GM21825 (cell line): ENCODE results near the gene GPC3.
"Not testable (repeated sequence)": the region's sequence is repeated elsewhere in the genome, so short reads cannot be mapped to it uniquely, and the experiment has no call there.

Experiments
- ATAC-seq: cut with Tn5 transposase; IDR thresholded peaks from one replicate; pipeline ENCODE4 v1.9.1; 2021; ENCODE audit warnings: mild to moderate bottlenecking, moderate library complexity; ENCODE audit not compliant: unreplicated experiment

The GPC3 gene

DNA sequence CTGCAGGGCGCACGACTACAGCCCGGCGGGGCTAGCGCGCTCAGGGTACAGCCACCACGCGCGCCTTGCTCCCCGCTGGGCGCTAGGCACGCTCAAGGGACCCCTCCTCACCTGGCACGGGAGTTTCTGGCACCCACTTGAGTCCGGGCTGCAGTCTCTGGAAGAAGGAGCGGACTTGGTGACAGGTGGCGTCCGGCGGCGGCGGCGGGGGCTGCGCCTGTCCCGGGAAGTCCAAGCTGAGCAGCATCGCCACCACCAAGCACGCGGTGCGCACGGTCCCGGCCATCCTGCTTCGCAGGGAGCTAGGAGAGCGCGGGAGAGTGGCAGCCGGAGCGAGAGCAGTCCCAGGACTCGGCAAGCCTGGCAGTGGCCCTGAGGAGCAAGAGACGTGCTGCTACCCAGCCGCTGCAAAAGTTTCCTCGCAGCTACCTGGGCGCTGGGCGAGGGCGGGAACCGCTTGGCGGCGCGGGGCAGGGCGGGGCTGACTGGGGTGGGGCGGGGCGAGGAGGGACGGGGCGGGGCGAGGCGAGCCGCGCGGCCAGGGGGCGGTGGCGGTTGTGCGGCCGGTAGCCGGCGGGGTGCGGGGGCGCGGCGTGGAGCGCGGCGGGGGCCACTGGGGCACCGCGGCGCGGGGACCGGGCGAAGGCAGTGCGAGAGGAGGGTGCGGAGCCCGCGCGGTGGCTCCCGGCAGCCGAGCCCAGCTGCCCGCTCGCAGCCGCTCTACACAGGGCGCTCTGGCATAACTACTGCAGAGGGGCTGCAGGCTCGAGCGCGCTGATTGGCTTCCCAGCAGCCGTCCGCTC lies at the start of gene GPC3:
TSS of gene GPC3 (minus strand) at position 431 of the 803 bp plus-strand sequence.
- ATAC-seq = no peak

GRCh38 chrX:134032441-134032840 lies 47.0 kb upstream of the GPC3 start:
- no peak for ATAC-seq

- ATAC-seq = no peak
These were observed 41.3 kb upstream of the GPC3 start for GRCh38 chrX:134026565-134027311.

DNA sequence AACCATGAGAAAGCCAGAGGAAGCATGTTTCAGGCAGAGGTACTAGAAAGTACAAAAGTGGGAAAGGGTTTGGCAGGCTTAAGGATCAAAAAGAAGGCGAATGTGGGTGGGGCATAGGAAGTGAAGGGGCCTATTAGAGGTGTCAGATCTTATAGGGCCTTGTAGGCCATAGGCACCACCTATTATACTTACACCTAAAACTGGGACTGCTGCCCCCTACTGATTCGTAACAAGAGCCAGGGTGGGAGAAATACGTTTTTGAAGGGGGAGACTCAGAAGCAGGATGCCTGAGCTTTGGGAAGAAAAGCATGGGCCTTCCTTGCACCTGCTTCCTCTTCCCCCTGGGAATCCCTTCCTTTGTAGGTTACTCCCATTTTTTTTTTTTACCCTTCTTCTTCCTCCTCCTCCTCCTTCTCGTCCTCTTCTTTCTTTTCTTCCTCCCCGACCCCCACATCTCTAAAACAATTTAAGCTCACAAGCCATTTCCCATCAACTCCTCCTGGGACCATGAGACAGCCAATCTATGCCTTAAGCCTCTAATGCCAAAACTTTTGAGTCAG lies 40.7 kb upstream of the GPC3 start:
- ATAC-seq = no peak

DNA sequence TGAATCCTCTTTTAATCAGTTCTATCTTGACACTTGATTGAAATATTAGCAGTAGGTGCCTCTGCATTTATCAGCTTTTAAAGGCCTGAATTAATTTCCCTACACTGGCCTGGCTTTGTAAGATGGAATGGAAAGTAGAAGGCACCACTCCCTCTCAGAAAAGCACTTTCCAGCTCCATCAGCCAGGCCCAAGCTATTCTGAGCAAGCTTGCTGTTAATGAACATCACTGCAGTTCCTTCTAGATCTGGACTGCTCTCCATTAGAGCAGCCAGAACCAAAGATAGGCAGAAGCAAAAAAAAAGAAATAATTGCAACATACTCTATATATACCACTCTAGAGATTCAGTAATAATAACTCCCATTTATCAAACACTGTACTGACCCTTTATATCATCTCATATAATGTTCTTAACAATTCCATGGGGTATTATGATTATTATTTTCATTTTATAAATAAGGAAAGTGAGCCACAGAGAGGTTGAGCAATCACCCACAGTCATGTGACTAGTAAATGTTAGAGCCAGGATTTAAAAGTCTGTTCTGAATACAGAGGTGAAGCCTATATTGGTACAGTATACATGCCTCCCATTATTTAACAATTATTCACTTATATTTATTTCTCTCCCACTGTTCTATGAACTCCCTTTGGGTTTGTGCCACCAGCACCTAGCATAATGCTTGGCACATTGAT lies 39.4 kb upstream of the GPC3 start:
- no peak for ATAC-seq

- no peak for ATAC-seq
These were observed 38.5 kb upstream of the GPC3 start for GRCh38 chrX:134023851-134024281.

GRCh38 chrX:134020910-134021309 lies 35.5 kb upstream of the GPC3 start:
- ATAC-seq = no peak

- no peak for ATAC-seq
These were observed 34.3 kb upstream of the GPC3 start for GRCh38 chrX:134019567-134020206.

DNA sequence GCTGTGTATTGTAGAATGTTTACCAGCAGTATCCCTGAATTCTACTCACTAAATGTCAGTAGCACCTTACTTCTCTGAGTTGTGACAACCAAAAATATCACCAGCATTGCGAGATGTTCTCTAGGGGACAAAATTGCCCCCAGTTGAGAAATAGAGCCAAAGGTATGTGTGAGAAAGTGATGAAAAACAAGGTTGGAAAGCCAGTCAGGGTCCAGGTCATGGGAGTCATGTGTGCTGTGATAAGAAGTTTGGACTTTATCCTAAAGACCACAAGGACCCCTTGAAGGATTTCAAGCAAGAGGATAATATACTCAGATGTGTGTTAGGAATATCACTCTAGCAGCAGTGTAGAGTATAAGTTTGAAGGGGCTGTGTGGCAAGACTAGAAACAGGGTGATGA lies 30.9 kb upstream of the GPC3 start:
- ATAC-seq = not testable (repeated sequence)

DNA sequence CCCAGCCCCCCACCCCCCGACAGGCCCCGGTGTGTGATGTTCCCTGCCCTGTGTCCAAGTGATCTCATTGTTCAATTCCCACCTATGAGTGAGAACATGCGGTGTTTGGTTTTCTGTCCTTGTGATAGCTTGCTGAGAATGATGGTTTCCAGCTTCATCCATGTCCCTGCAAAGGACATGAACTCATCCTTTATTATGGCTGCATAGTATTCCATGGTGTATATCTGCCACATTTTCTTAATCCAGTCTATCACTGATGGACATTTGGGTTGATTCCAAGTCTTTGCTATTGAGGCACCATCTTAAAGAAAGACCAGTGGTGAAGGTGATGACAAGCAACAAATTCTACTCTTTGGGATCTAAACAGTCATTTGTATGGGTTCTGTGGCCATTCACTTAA lies 30.1 kb upstream of the GPC3 start:
- not testable (repeated sequence) for ATAC-seq

DNA sequence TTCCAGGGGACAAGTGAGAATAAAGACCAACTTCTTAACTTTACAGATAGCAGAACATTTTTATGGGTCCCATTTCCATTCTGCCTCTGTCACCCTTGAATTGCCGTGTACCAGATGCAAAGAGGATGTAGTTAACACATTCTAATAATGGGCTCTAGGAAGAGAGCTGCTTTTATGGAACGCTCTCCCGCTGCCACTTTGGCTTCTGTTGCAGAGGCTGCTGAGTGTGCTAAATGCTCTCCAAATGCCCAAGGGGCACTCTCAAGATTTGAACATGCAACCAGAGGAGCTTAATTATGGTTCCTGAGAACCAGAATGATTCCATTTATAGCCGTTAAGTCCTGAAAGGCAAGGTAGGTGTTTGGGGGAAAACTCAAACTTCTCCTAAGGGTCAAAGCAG lies 28.1 kb upstream of the GPC3 start:
- ATAC-seq = no peak

DNA sequence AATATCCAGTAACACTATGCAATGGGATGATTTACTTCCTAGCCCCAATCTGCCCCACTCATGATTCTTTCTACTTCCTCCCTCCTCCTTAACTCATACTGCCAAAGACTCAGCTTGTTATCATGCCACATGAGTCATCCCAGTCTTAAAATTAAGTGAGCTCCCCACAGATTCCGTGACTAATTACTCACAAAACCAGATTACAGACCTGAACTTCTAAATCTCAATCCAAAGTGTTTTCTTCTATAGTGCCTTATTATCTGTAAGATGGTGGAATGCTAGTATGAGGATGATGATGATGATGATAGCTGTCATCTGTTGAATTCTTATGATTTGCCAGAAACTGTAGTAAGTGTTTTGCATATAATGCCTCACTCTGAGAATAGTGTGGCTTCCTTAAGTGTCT lies 27.7 kb upstream of the GPC3 start:
- no peak for ATAC-seq

DNA sequence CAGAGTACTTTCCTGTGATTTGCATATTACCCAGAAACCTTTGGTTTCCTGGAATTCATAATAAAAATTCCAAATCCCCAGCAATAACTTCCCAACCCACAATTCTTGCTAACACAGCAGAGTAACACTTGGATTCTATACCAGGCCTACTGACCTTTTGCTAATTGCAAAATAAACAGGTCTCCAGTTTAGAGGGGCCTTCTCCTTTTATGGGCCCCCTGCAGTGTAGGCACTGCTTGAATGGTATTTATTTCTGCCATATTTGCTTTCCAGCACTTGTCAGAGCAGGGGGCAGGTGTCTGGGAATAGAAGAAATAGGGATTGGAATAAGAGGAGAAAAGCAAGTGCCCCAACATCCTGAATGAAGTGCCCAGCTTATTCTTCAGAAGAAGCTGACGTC lies 25.3 kb upstream of the GPC3 start:
- no peak for ATAC-seq

DNA sequence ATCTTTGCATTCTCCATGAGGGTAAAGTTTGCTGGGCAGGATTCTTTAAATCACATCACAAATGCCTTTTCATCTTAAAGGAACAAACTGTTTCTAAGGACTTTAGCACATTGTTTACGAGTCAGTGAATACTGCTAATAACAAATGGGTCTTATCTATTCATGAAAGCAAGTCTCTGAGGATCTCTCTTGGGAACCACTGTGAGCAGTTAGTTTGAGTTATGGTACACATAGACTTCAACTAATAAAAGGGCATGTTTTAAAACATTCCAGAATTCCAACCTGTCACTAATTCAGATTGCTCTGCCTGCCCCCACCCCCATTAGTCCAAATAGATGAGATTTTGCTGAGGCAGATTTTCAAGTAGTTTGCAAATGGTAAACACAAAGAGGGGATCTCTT lies 22.3 kb upstream of the GPC3 start:
- ATAC-seq = no peak

GRCh38 chrX:134006484-134007161 lies 21.2 kb upstream of the GPC3 start:
- ATAC-seq = no peak

- ATAC-seq = no peak
These were observed 18.7 kb upstream of the GPC3 start for GRCh38 chrX:134004084-134004483.

- no peak for ATAC-seq
These were observed 17.7 kb upstream of the GPC3 start for GRCh38 chrX:134002921-134003615.

DNA sequence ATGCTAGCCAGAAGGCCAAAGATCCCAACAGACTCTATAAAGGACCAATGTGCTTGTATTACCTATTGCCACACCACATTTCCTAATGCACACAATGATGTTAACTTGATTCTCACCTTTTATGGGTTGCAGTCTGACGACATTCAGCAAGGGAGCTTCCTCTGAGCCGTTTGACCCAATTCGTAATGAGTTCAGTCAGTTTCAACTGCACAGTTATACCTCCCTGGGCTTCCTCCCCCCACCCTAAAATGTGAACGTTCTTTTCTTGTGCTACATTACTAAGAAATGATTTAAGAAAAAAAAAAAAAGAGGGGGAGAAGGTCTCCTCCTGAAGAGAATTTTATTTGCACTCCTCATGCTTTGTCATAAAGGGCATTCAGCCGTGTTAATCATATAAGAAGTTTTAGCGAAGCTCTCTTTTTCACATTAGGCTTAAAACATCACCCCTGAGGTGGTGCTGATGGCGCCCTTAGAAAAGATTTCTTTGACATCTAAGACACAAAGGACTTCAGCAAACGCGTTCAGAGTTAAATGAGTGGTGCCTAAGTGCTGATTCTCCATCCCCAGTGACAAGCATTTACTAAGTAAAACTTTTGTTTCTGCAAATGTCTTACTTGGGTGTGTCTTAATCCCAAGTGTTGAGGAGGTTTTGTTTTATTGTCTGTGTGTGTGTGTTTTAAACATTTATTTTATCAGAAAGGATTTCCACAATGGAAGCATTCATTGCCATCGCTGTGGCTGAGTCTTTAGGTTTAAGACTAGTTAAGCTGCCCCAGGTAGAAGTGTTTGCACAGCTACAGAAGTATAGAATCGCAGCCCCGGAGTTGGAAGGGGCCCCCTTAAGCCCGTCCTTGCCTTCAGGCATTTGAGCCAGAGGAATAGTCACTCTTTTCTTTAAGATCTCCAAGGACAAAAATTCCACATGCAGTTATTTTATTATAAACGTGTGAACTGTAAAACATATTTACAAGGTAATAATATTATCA lies 15.2 kb upstream of the GPC3 start:
- no peak for ATAC-seq
